Tibial nerve (tissue), 4 donors: ENCODE data around the gene SPTBN1.

Experiments used
- CTCF ChIP-seq, 5 experiments: fragments of 200-600 bp in 3 of 5; fragments of 450-650 bp in 2 of 5; sonication (generic) in 3 of 5; IDR thresholded peaks; one replicate each; pipeline ENCODE4 v1.5.1; 2016 to 2019; ENCODE audit warnings: antibody characterized with exemption in 5 of 5, mild to moderate bottlenecking in 3 of 5, moderate library complexity in 2 of 5
- EP300 ChIP-seq, 2 donors: sonication (generic); formaldehyde crosslinking; IDR thresholded peaks; one replicate each; pipeline ENCODE4 v1.6.1; 2017; ENCODE audit warnings: antibody characterized with exemption in 2 of 2, mild to moderate bottlenecking in 1 of 2
- POLR2A ChIP-seq, 2 donors: fragments of 450-650 bp; IDR thresholded peaks; one replicate each; pipeline ENCODE4 v1.6.1; 2017; ENCODE audit warnings: antibody characterized with exemption in 2 of 2, mild to moderate bottlenecking in 2 of 2, moderate library complexity in 2 of 2

DNA sequence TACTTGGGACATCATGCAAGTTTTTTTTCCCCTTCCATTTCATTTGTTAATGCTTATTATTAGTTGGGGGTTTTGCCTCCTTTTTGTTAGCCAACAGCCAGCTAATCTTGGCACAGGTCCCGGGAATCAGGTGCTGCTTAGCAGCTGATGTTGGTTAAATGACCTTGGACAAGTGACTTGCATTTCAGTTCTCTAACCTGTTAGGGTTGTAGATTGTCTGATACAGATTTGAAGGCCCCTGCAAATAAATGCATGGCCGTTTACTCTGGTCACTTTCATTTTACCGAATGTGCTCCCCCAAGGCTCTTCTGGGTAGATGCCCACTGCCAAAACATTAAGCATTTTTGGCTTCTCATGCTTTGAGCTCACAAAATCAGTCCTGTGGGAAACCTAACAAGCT lies 120.9 kb downstream of the SPTBN1 start:
- no peak for TF ChIP-seq POLR2A (IDR thresholded peaks at IDR 0.05)
- TF ChIP-seq CTCF (IDR thresholded peaks at IDR 0.05), result no peak
- TF ChIP-seq EP300 (IDR thresholded peaks at IDR 0.05), result no peak
